ENCODE data around the gene KCNQ2. TPM values are rescaled to one million over a fixed set of nuclear protein-coding genes. Genes with fewer than 3 reads are reported as not detected.
A peak's percentile ranks its signal among the peaks of the same experiment; 100 is the strongest.

Gene KCNQ2
- total RNA-seq, 4 donors from 2014 or later = not detected

GRCh38 chr20:63385819-63386218, 86.6 kb downstream of the KCNQ2 start:
- Histone ChIP-seq H3K9me3 (peaks cover 0 to 18% (median 10%) of the 10 kb centered on the region in 3 donors), H3K4me1 (no peaks in the 10 kb centered on the region), H3K4me3 (no peak overlapping the region), H3K36me3 (no peaks in the 10 kb centered on the region), H3K27me3 (peaks cover 0 to 48% (median 0%) of the 10 kb centered on the region in 4 donors), H3K27ac (no peak overlapping the region)
- intact Hi-C loops (cut with DNase I) = no loop called here
- DNase-seq = no peak
- WGBS, 2 donors = 72 to 82% methylated on average over 6 of the region's 6 CpGs
- no peak for TF ChIP-seq POLR2A (IDR thresholded peaks at IDR 0.05)
- no peak for TF ChIP-seq CTCF (IDR thresholded peaks at IDR 0.05)

- intact Hi-C loops (cut with DNase I) = no loop called here
- Histone ChIP-seq H3K4me3 (no peak overlapping the region), H3K27ac (no peak overlapping the region), H3K27me3 (peaks cover 0 to 61% (median 0%) of the 10 kb centered on the region in 4 donors), H3K4me1 (no peaks in the 10 kb centered on the region), H3K9me3 (peaks cover 0 to 14% (median 10%) of the 10 kb centered on the region in 3 donors), H3K36me3 (no peaks in the 10 kb centered on the region)
- DNase-seq = no peak
- WGBS, 2 donors = 71 to 82% methylated on average over 11 to 14 of the region's 18 CpGs
- no peak for TF ChIP-seq POLR2A (IDR thresholded peaks at IDR 0.05)
- no peak for TF ChIP-seq CTCF (IDR thresholded peaks at IDR 0.05)
These were observed 88.1 kb downstream of the KCNQ2 start for GRCh38 chr20:63384336-63384735.

- TF ChIP-seq POLR2A (IDR thresholded peaks at IDR 0.05) = no peak
- TF ChIP-seq CTCF (IDR thresholded peaks at IDR 0.05) = no peak
- Histone ChIP-seq H3K4me1 (no peaks in the 10 kb centered on the region), H3K9me3 (peaks cover 0 to 14% (median 10%) of the 10 kb centered on the region in 3 donors), H3K27me3 (peaks cover 0 to 69% (median 0%) of the 10 kb centered on the region in 4 donors), H3K27ac (no peak overlapping the region), H3K4me3 (no peak overlapping the region), H3K36me3 (no peaks in the 10 kb centered on the region)
- intact Hi-C loops (cut with DNase I) = no loop called here
- 43 to 68% methylated on average over 8 to 9 of the region's 11 CpGs for WGBS, 2 donors
- DNase-seq = no peak
These were observed 88.9 kb downstream of the KCNQ2 start for GRCh38 chr20:63383556-63383955.

- H3K4me1 ChIP-seq = no peaks in the 10 kb centered on the region
- H3K27me3 ChIP-seq = peaks cover 0 to 78% (median 0%) of the 10 kb centered on the region in 4 donors
- intact Hi-C loops (cut with DNase I) = no loop called here
- no peak for TF ChIP-seq POLR2A (IDR thresholded peaks at IDR 0.05)
- no peak for TF ChIP-seq CTCF (IDR thresholded peaks at IDR 0.05)
- WGBS, 2 donors = 62 to 67% methylated on average over 15 to 16 of the region's 17 CpGs
- H3K9me3 ChIP-seq = peaks cover 0 to 14% (median 10%) of the 10 kb centered on the region in 3 donors
- no peak overlapping the region for H3K27ac ChIP-seq
- DNase-seq = no peak
- no peak overlapping the region for H3K4me3 ChIP-seq
- H3K36me3 ChIP-seq = no peaks in the 10 kb centered on the region
These were observed 89.7 kb downstream of the KCNQ2 start for GRCh38 chr20:63382551-63383300.

GRCh38 chr20:63381781-63382431, 90.5 kb downstream of the KCNQ2 start:
- 0 to 51% methylated on average over 7 to 11 of the region's 22 CpGs for WGBS, 2 donors
- H3K9me3 ChIP-seq = peaks cover 0 to 14% (median 10%) of the 10 kb centered on the region in 3 donors
- no peak overlapping the region for H3K27ac ChIP-seq
- no peak for TF ChIP-seq POLR2A (IDR thresholded peaks at IDR 0.05)
- TF ChIP-seq CTCF (IDR thresholded peaks at IDR 0.05) = peak; percentile 74 to 87 (median 82)
- DNase-seq = no peak
- H3K36me3 ChIP-seq = no peaks in the 10 kb centered on the region
- intact Hi-C loops (cut with DNase I) = no loop called here
- H3K4me3 ChIP-seq = no peak overlapping the region
- H3K27me3 ChIP-seq = peaks cover 0 to 86% (median 3%) of the 10 kb centered on the region in 4 donors
- no peaks in the 10 kb centered on the region for H3K4me1 ChIP-seq
